Pancreas (tissue), 10 donors: ENCODE measurements around the gene CRHR1. TPM values are rescaled to one million over a fixed set of nuclear protein-coding genes. Genes with fewer than 3 reads are reported as not detected.

Experiments used
- ATAC-seq, 4 donors: fragments of 200-7000 bp; cut with Tn5 transposase; one replicate each; pipeline versions ENCODE4 v1.8.0 to v1.9.1; 2020; ENCODE audit warnings: mild to moderate bottlenecking in 4 of 4, moderate library complexity in 4 of 4
- DNase-seq, 6 donors: peaks; one replicate each; pipeline ENCODE4 v3.0.0-alpha.2; 2020
- FAIRE-seq: peaks from 2 replicates; lab custom pipeline; 2012; peaks lifted over from hg19 to GRCh38; lab: Jason Lieb, UNC
- H3K27ac ChIP-seq, 4 donors: fragments of 200-600 bp; sonication (generic); 1 replicate in 3 of 4; 2 replicates in 1 of 4; pipeline versions ENCODE4 v1.5.0 to v1.8.0; 2020
- H3K27me3 ChIP-seq, 4 donors: fragments of 200-600 bp; one replicate each; pipeline ENCODE4 v1.8.0; 2021
- H3K36me3 ChIP-seq, 3 donors: fragments of 200-600 bp; sonication (generic) in 1 of 3; one replicate each; pipeline versions ENCODE4 v1.5.0 to v1.8.0; 2020 to 2021
- H3K4me1 ChIP-seq, 3 donors: fragments of 200-600 bp; one replicate each; pipeline ENCODE4 v1.8.0; 2021
- H3K4me3 ChIP-seq, 4 donors: fragments of 200-600 bp; sonication (generic) in 2 of 4; one replicate each; pipeline versions ENCODE4 v1.5.0 to v1.8.0; 2020 to 2021
- H3K9me3 ChIP-seq, 4 donors: fragments of 200-600 bp; one replicate each; pipeline ENCODE4 v1.8.0; 2021
- WGBS, 2 donors: extraction: QIAGEN DNeasy Blood & Tissue Kit; methylation state at CpG; one replicate each; pipeline ENCODE4 v1.1.7; 2013; 5-methylcytosine and 5-hydroxymethylcytosine counted together
- intact Hi-C, 3 donors: fragments of 100-400 bp; cut with DNase I; formaldehyde crosslinking; loops; one replicate each; pipeline versions ENCODE4 v1.11.1 to v1.14.2; 2022
- polyA plus RNA-seq, 2 donors: library from polyadenylated mRNA; stranded (reverse); fragments of 200-250 nt; gene quantifications; one replicate each; pipeline ENCODE4 v1.2.3, GENCODE V29; 2013
- total RNA-seq, 6 donors: library from RNA; stranded (reverse); fragmentation: NEBNext Ultra II Directional in 4 of 6; extraction: Animal tissue kit (Norgen Biotek cat#: 25700) in 4 of 6; gene quantifications; one replicate each; pipeline versions ENCODE4 v1.2.1 to v1.2.4, GENCODE V29; 2021 to 2023
- TF ChIP-seq, protein P1 (sequence below), 4 donors: fragments of 200-600 bp; sonication (generic) in 3 of 4; IDR thresholded peaks; one replicate each; pipeline versions ENCODE4 v1.5.0 to v1.8.0; 2021; ENCODE audit warnings: antibody characterized with exemption in 4 of 4
- donor health status: healthy with polysubstance abuse.
- donor health status: DM: no; HTN: no; CAD: no; lungs with moderate emphysema.
- donor health status: DM: no; HTN: no; CAD: no.
- donor health status: control.
- donor health status: control.
- donor health status: Bipolar disorder and iron deficiency.
- donor health status: DM: yes; HTN: yes; CAD: no.
- donor health status: DM: no; HTN: no; CAD: no.
- donor health status: DM: no; HTN: no; CAD: no.
- donor health status: DM: yes; HTN: yes; CAD: no.

CRHR1 gene
- total and polyA plus RNA-seq, 8 donors = 0.13 to 0.31 TPM; not detected in 6

DNA sequence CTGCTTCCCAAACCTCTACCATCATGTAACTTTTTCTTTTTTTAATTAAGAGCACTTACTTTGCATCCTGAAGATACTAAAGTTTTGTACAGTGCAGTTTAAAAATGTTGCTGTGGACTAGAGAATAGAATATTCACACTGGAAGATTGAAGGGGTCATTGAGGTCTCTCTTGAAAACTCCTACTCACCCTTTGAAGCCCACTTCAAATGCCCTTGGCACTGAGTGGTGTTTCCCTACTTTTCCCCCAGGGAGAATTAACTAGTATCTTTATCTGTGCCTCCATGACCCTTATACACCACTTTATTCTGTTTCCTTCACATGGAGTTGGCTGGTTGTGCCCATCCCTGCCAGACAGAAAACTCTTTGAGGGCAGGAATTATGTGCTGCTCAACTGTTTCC is 19.6 kb upstream of the CRHR1 start:
- no peak for ATAC-seq
- DNase-seq = no peak
- no peaks in the 10 kb centered on the region for H3K36me3 ChIP-seq
- no peak overlapping the region for H3K27ac ChIP-seq
- no peaks in the 10 kb centered on the region for H3K27me3 ChIP-seq
- TF ChIP-seq, protein P1, sequence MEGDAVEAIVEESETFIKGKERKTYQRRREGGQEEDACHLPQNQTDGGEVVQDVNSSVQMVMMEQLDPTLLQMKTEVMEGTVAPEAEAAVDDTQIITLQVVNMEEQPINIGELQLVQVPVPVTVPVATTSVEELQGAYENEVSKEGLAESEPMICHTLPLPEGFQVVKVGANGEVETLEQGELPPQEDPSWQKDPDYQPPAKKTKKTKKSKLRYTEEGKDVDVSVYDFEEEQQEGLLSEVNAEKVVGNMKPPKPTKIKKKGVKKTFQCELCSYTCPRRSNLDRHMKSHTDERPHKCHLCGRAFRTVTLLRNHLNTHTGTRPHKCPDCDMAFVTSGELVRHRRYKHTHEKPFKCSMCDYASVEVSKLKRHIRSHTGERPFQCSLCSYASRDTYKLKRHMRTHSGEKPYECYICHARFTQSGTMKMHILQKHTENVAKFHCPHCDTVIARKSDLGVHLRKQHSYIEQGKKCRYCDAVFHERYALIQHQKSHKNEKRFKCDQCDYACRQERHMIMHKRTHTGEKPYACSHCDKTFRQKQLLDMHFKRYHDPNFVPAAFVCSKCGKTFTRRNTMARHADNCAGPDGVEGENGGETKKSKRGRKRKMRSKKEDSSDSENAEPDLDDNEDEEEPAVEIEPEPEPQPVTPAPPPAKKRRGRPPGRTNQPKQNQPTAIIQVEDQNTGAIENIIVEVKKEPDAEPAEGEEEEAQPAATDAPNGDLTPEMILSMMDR (IDR thresholded peaks at IDR 0.05) = no peak
- intact Hi-C loops = no loop called here
- H3K4me1 ChIP-seq = no peaks in the 10 kb centered on the region
- H3K9me3 ChIP-seq = no peaks in the 10 kb centered on the region
- no peak overlapping the region for H3K4me3 ChIP-seq
- no peak for FAIRE-seq

DNA sequence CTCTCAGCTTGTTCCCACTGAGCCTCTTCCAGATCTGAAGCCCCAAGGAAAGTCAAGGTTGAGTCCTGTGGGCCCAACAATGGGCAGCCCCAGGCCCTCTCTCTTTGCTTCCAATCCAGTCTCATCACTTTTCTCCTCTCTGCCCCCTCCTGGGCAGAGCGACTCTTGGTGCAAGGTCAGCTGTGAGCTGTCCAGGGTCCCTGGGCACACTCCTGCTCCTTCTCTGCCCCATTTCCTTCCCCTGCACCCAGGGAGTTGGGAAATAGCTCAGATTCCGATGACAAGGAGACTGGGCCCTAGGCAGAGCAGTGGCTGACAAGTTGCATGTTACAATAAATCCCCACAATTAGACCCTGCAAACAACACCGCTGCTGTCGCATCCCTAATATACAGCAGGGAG is 16.1 kb upstream of the CRHR1 start:
- H3K4me3 ChIP-seq = no peak overlapping the region
- no peaks in the 10 kb centered on the region for H3K9me3 ChIP-seq
- FAIRE-seq = no peak
- H3K4me1 ChIP-seq = no peaks in the 10 kb centered on the region
- H3K27ac ChIP-seq = no peak overlapping the region
- H3K36me3 ChIP-seq = no peaks in the 10 kb centered on the region
- WGBS, 2 donors = 57 to 66% methylated on average over 4 of the region's 4 CpGs
- no peak for DNase-seq
- TF ChIP-seq, protein P1 (IDR thresholded peaks at IDR 0.05) = no peak
- H3K27me3 ChIP-seq = no peaks in the 10 kb centered on the region
- intact Hi-C loops = no loop called here
- ATAC-seq = no peak

DNA sequence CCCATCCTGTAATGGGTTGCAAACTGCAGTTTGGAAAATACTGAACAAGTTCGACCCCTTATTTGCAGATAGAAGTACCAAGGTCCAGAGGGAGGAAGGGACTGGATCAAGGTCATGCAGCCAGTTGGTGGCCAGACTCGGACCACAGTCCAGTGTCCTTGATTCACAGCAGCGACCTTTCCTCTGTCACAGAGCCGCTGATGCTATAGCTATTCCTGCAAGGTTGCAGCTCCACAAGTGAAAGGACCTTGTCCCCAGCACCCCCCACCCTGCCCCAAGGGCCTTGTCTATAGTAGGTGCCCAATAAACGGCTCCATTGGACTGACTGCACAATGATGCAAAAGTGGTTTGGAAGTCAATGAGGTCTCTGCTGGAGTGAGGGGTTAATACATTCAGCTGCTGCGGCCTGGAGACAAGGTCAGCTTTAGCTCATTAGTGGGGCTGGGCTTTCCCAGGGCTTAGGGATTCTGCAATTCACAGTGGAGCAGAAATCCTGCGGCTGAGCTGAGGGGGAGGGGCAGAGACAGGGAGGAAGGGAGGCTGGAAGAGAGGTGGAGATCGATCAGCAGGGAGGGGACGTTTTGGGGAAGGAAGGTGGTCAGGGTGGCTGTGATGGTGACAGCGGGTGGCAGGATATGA is 13.4 kb upstream of the CRHR1 start:
- H3K4me1 ChIP-seq = peaks cover 0 to 6% (median 4%) of the 10 kb centered on the region in 3 donors
- ATAC-seq (no peak), FAIRE-seq (no peak), DNase-seq (no peak)
- H3K36me3 ChIP-seq = no peaks in the 10 kb centered on the region
- H3K4me3 ChIP-seq = no peak overlapping the region
- no peaks in the 10 kb centered on the region for H3K27me3 ChIP-seq
- 22 to 26% methylated on average over 10 of the region's 10 CpGs for WGBS, 2 donors
- H3K9me3 ChIP-seq = no peaks in the 10 kb centered on the region
- intact Hi-C loops = no loop called here
- TF ChIP-seq, protein P1 (IDR thresholded peaks at IDR 0.05) = no peak
- H3K27ac ChIP-seq = no peak overlapping the region

DNA sequence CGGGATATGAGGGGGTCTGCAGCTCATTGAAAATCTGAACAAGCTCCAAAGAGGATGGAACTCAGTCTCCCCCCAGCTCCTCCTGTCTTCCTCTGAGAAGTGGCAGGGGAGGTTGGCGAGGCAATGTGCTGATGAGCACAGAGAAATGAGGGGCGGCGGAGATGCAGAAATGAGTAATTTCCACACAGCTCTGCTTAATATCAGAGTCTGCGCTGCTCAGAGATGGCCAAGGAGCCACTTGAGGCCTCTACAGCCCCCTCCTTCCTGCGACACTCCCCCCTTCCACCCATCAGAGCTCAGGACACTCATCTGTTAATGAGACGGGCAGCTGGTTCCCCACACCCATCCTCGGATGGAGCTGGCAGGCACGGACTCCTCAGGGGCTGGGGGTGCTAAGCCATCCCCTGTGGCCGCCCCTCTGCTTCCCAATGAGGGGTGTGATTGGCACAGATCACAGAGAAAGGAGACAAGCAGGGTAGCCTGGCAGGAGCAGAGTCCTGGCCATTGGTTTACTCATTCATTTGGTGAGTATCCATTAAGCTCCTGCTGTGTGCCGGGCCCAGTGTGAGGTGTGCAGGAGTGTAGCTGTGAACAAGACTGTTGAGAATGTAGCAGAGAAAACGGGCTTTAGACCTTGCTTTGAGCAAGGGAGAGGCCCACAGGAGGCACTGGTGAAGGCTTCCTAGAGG is 12.7 kb upstream of the CRHR1 start:
- 65 to 71% methylated on average over 12 of the region's 12 CpGs for WGBS, 2 donors
- FAIRE-seq = no peak

More for the DNA sequence above, 12.7 kb upstream of the CRHR1 start:
- ATAC-seq (no peak), DNase-seq (no peak)
- intact Hi-C loops = no loop called here
- H3K4me3 ChIP-seq = no peak overlapping the region
- TF ChIP-seq, protein P1 (IDR thresholded peaks at IDR 0.05) = no peak
- no peaks in the 10 kb centered on the region for H3K9me3 ChIP-seq
- H3K4me1 ChIP-seq = peaks cover 0 to 7% (median 4%) of the 10 kb centered on the region in 3 donors
- H3K36me3 ChIP-seq = no peaks in the 10 kb centered on the region
- H3K27ac ChIP-seq = no peak overlapping the region
- H3K27me3 ChIP-seq = no peaks in the 10 kb centered on the region
